Esophagus mucosa (tissue), 1 donor: Measurements from ENCODE around the gene RELN. TPM values are rescaled to one million over a fixed set of nuclear protein-coding genes. Genes with fewer than 3 reads are reported as not detected.

Experiments
- ATAC-seq: fragments of 200-7000 bp; cut with Tn5 transposase; one replicate; pipeline ENCODE4 v1.9.1; 2020
- total RNA-seq: library from RNA; stranded (reverse); gene quantifications from one replicate; pipeline ENCODE4 v1.2.4, GENCODE V29; 2023
- donor health status: DM: yes; HTN: yes; CAD: no.

RELN gene
- total RNA-seq, 1 donor from 2014 or later = 0.52 TPM

- no peak for ATAC-seq
Measured at GRCh38 chr7:103989785-103990767, 618 bp upstream of the RELN start.

- no peak for ATAC-seq
Measured at GRCh38 chr7:103988468-103989199, 824 bp downstream of the RELN start.

GRCh38 chr7:103987451-103987850, 2.0 kb downstream of the RELN start:
- ATAC-seq = no peak

- ATAC-seq = no peak
Measured at GRCh38 chr7:103985565-103986126, 3.8 kb downstream of the RELN start.

GRCh38 chr7:103984050-103984449, 5.4 kb downstream of the RELN start:
- no peak for ATAC-seq

- no peak for ATAC-seq
Measured at GRCh38 chr7:103983201-103983977, 6.1 kb downstream of the RELN start.

GRCh38 chr7:103981003-103981423, 8.4 kb downstream of the RELN start:
- no peak for ATAC-seq

- ATAC-seq = no peak
Measured at GRCh38 chr7:103972779-103973434, 16.6 kb downstream of the RELN start.

- no peak for ATAC-seq
Measured at GRCh38 chr7:103967401-103967800, 22.1 kb downstream of the RELN start.

GRCh38 chr7:103966593-103967277, 22.7 kb downstream of the RELN start:
- no peak for ATAC-seq

GRCh38 chr7:103964269-103964668, 25.2 kb downstream of the RELN start:
- ATAC-seq = no peak

GRCh38 chr7:103962070-103962469, 27.4 kb downstream of the RELN start:
- no peak for ATAC-seq

GRCh38 chr7:103958284-103958818, 31.1 kb downstream of the RELN start:
- ATAC-seq = no peak

GRCh38 chr7:103955985-103956384, 33.5 kb downstream of the RELN start:
- no peak for ATAC-seq

GRCh38 chr7:103952408-103952807, 37.0 kb downstream of the RELN start:
- ATAC-seq = no peak

GRCh38 chr7:103951311-103951710, 38.1 kb downstream of the RELN start:
- no peak for ATAC-seq

GRCh38 chr7:103949374-103949773, 40.1 kb downstream of the RELN start:
- no peak for ATAC-seq

- no peak for ATAC-seq
Measured at GRCh38 chr7:103947026-103947655, 42.3 kb downstream of the RELN start.

GRCh38 chr7:103944230-103944900, 45.1 kb downstream of the RELN start:
- no peak for ATAC-seq

GRCh38 chr7:103941976-103942375, 47.5 kb downstream of the RELN start:
- ATAC-seq = no peak
